ENCODE measurements around the gene MYBBP1A.

Gene MYBBP1A

GRCh38 chr17:4548721-4549531, 6.3 kb downstream of the MYBBP1A start:
- DNase-seq, result no peak

- DNase-seq, result no peak
These were observed 7.1 kb downstream of the MYBBP1A start for GRCh38 chr17:4548061-4548461.

GRCh38 chr17:4547118-4547906, 7.9 kb downstream of the MYBBP1A start:
- DNase-seq, result no peak

GRCh38 chr17:4545217-4545951, 9.8 kb downstream of the MYBBP1A start:
- DNase-seq, result no peak

GRCh38 chr17:4544951-4545216, 10.3 kb downstream of the MYBBP1A start:
- DNase-seq, result no peak

- DNase-seq, result no peak
These were observed 10.8 kb downstream of the MYBBP1A start for GRCh38 chr17:4544135-4544950.

- no peak for DNase-seq
These were observed 11.6 kb downstream of the MYBBP1A start for GRCh38 chr17:4543557-4544026.

- no peak for DNase-seq
These were observed 12.4 kb downstream of the MYBBP1A start for GRCh38 chr17:4542726-4543191.

- DNase-seq, result no peak
These were observed 13.0 kb downstream of the MYBBP1A start for GRCh38 chr17:4542003-4542725.

DNA sequence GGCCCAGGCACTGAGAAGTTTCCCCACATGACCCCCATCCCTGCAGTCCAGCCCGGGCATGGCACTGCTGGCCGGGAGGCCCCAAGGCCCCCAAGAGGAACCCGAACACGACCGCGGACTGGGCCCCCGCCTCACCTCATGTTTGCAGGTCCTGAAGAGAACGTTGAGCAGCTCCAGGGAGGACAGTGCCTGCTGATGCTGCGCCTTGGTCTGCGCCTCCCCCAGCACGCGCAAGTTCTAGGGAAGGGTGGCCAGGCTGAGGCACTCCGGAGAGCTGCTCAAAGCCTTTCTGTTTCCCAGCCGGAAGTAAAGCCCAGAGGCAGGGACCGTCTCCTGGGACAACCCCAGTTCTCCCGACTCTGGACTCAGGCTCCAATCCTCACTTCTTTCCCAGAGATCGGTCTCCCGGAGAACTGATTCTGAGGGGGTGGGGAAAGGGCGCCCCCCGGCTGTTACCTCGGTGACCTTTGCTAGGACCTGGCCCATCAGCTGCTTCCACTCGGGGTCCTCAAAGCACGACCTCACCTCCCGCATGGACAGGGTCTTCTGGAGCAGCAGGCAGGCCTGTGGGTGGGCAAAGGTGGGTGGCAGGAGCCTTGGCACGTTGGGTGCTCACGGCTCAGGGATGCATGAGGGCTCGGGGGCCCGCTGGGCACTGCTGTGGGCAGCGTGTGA, 13.7 kb downstream of the MYBBP1A start:
- DNase-seq, result no peak

DNA sequence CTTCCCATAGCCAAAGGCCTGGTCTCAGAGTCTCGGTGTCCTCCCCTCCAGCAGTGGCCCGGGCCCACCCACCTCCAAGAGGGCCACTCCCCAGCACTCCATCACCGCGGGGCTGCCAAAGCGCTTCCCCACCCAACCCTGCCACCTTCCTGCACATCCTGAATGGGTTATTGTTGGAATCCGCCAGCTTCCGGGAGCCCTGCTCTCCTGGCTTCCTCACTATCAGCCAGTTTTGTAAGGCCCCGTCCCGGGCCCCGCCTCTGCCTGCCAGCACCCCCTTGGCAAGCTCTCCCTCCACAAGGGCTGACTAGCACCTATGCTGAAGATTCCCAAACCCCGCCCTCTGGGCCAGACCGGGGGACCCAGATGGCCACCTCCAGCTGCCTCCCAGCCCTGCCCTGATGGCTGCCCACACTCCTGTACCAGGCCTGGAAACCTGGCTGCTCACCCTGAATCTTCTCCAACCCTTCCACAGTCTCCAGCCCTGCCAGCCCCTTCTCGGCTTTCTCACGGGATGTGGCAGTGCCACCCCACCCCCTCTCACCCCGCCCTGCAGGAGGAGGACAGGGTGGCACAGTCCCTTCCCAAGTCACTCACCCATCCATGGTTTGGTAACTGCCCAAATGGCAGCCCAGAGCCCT, 14.4 kb downstream of the MYBBP1A start:
- DNase-seq, result no peak

GRCh38 chr17:4540224-4540651, 14.9 kb downstream of the MYBBP1A start:
- DNase-seq, result no peak

DNA sequence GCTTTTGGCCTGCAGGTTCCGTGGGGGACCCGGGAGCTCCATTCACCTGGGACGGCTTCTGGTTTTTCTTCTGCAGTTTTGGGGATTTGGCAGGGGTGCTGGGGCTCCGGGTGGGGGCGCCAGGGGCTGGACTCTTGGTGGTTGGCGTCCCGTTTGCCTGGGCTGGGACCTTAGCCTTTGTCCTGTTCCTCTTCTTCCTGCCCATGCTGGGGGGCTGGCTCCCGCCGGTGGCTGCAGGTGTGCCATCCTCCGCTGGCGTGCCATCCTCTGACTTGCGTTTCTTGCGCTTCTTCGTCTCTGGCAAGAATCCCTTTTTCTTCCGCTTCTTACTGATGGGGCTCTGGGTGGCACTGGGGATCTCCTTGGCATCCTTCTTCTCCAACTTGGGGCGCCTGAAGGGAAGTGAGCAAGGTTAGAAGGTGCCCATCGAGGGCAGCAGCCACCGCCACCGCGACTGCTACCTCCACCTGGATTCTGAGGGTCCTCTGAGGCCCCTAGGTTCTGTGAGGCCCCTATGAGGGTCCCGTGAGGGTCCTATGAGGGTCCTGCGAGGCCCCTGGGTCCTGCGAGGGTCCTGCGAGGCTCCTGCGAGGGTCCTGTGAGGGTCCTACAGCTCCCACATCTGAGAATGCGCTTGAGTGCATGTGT, 15.5 kb downstream of the MYBBP1A start:
- DNase-seq, result no peak

DNA sequence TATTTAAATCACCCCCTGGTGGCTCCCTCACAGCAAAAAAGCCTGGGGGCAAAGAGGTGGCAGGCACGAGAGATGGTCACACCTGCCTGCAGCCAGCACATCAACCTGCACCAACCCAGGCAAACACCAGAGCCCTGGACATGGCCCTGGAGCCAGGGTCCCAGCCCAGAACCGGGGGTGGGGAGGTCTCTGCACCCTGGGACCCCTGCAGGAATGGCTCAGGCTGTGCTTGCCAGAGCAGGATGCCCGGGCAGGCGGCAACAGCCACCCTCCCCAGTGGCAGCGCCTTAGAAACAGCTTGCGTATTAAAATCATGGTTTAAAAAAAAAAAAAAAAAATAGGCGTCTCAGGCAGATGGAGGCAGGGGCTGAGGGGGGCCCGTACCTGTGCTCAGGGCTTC, 16.2 kb downstream of the MYBBP1A start:
- DNase-seq, result no peak

GRCh38 chr17:4538236-4539002, 16.8 kb downstream of the MYBBP1A start:
- no peak for DNase-seq

GRCh38 chr17:4537451-4538235, 17.5 kb downstream of the MYBBP1A start:
- no peak for DNase-seq

GRCh38 chr17:4536742-4537411, 18.3 kb downstream of the MYBBP1A start:
- no peak for DNase-seq

- no peak for DNase-seq
These were observed 18.9 kb downstream of the MYBBP1A start for GRCh38 chr17:4536259-4536741.
